ENCODE data around the gene USP15. TPM values are rescaled to one million over a fixed set of nuclear protein-coding genes. Genes with fewer than 3 reads are reported as not detected.
A peak's percentile ranks its signal among the peaks of the same experiment; 100 is the strongest.

USP15 gene
- total RNA-seq, 4 donors from 2014 or later: 74.6 to 168 (median 108) TPM

DNA sequence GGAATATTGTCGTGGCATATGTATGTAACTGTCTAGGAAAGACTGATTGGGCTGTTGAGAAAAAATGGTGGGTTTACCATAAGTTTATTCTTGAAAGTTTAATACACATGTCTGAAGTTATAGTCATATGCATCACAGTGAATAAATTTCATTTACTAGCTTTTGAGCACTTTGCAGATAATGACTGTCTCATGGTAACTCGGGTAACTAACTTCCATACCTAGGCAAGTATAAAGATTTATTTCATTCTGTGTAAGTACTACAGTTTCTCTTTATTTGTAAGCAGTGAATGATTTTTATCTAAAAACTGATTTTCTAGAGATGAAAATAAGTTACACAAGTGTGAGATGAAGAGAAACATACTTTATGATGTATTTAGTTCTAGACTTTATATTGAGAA is 3.0 kb downstream of the USP15 start:
- no peak for DNase-seq
- no peak for TF ChIP-seq POLR2A (IDR thresholded peaks at IDR 0.05)
- TF ChIP-seq, protein P1, sequence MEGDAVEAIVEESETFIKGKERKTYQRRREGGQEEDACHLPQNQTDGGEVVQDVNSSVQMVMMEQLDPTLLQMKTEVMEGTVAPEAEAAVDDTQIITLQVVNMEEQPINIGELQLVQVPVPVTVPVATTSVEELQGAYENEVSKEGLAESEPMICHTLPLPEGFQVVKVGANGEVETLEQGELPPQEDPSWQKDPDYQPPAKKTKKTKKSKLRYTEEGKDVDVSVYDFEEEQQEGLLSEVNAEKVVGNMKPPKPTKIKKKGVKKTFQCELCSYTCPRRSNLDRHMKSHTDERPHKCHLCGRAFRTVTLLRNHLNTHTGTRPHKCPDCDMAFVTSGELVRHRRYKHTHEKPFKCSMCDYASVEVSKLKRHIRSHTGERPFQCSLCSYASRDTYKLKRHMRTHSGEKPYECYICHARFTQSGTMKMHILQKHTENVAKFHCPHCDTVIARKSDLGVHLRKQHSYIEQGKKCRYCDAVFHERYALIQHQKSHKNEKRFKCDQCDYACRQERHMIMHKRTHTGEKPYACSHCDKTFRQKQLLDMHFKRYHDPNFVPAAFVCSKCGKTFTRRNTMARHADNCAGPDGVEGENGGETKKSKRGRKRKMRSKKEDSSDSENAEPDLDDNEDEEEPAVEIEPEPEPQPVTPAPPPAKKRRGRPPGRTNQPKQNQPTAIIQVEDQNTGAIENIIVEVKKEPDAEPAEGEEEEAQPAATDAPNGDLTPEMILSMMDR (IDR thresholded peaks at IDR 0.05): no peak
- Histone ChIP-seq H3K4me1 (peaks cover 0 to 52% (median 18%) of the 10 kb centered on the region in 4 donors), H3K36me3 (no peaks in the 10 kb centered on the region), H3K27ac (no peak overlapping the region), H3K4me3 (no peak overlapping the region), H3K9me3 (no peaks in the 10 kb centered on the region), H3K27me3 (no peaks in the 10 kb centered on the region)

DNA sequence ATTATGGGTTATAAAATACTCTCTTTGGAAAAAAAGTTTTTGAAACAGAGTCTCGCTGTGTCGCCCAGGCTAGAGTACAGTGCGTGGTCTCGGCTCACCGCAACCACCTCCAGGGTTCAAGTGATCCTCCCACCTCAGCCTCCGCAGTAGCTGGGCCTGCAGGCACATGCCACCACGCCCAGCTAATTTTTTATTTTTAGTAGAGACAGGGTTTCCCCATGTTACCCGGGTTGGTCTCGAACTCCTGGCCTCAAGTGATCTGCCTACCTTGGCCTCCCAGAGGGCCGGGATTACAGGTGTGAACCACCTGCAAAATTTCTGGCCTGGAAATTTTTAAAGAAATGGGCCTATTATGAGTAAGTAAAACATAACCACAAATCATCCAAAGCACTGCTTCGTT is 3.8 kb downstream of the USP15 start:
- no peaks in the 10 kb centered on the region for H3K9me3 ChIP-seq
- H3K27ac ChIP-seq: peak overlapping the region in 1 of 4 donors; percentile 38
- DNase-seq: no peak
- peaks cover 0 to 46% (median 18%) of the 10 kb centered on the region in 4 donors for H3K4me1 ChIP-seq
- TF ChIP-seq, protein P1 (IDR thresholded peaks at IDR 0.05): no peak
- no peak for TF ChIP-seq POLR2A (IDR thresholded peaks at IDR 0.05)
- H3K36me3 ChIP-seq: no peaks in the 10 kb centered on the region
- H3K27me3 ChIP-seq: no peaks in the 10 kb centered on the region
- H3K4me3 ChIP-seq: no peak overlapping the region

DNA sequence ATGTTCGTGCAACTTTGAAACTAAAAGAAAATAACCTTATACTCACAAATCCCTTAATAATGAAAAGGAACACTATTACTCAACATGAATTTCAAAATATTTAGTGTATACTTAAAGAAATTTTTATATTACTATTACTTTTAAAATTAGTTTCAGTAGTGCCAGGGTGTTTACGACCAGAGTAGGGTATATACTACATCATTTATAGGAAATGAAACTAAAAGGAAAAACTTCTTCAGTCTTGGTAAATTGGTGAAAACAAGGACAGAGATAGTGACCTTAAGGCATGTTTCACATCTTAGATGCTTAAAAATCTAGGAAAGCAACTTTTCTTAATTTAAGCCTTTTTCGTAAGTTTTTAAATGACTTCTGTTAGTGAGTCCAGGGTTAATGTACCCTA is 4.5 kb downstream of the USP15 start:
- peaks cover 0 to 43% (median 16%) of the 10 kb centered on the region in 4 donors for H3K4me1 ChIP-seq
- H3K27ac ChIP-seq: peak overlapping the region in 2 of 4 donors; percentile 12 to 38
- H3K4me3 ChIP-seq: no peak overlapping the region
- DNase-seq: no peak
- no peaks in the 10 kb centered on the region for H3K36me3 ChIP-seq
- no peaks in the 10 kb centered on the region for H3K9me3 ChIP-seq
- no peak for TF ChIP-seq POLR2A (IDR thresholded peaks at IDR 0.05)
- TF ChIP-seq, protein P1 (IDR thresholded peaks at IDR 0.05): no peak
- no peaks in the 10 kb centered on the region for H3K27me3 ChIP-seq

DNA sequence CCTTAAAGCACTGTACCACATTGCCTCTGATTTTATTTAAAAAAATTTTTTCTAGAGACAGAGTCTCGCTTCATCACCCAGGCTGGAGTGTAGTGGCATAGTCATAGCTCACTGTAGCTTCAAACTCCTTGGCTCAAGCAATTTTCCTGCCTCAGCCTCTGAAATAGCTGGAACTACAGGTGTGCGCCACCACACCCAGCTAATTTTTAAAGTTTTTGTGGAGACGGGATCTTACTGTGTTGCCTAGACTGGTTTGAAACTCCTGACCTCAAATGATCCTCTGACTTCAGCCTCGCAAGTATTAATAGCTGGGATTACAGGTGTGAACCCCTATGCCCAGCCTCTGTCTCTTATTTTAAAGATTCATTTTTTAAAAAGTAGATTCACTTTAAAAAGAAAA is 5.3 kb downstream of the USP15 start:
- Histone ChIP-seq H3K9me3 (no peaks in the 10 kb centered on the region), H3K4me3 (no peak overlapping the region), H3K36me3 (no peaks in the 10 kb centered on the region), H3K27ac (no peak overlapping the region), H3K4me1 (peaks cover 0 to 43% (median 16%) of the 10 kb centered on the region in 4 donors), H3K27me3 (no peaks in the 10 kb centered on the region)
- no peak for DNase-seq
- TF ChIP-seq, protein P1 (IDR thresholded peaks at IDR 0.05): no peak
- no peak for TF ChIP-seq POLR2A (IDR thresholded peaks at IDR 0.05)

DNA sequence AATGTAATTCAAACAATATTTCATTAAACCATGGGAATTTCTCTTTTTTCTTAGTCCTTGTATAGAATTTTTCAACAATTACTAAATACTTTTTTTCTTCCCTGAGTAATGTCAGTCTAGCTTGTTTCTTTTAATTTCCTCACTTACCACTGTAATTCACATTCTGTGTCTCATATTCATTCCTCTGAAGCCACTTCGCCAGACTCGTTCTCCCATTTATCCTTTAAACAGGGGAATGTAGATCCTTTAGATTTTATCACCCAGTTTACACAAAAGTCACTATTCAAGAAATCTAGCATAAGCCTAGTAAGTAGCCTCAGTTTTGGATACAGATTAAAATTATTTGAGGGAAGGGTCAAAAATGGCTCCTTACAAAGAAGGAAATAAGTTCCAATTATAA is 6.8 kb downstream of the USP15 start:
- peaks cover 0 to 34% (median 17%) of the 10 kb centered on the region in 4 donors for H3K4me1 ChIP-seq
- no peaks in the 10 kb centered on the region for H3K9me3 ChIP-seq
- no peaks in the 10 kb centered on the region for H3K36me3 ChIP-seq
- no peak overlapping the region for H3K4me3 ChIP-seq
- H3K27ac ChIP-seq: no peak overlapping the region
- TF ChIP-seq, protein P1 (IDR thresholded peaks at IDR 0.05): no peak
- no peak for TF ChIP-seq POLR2A (IDR thresholded peaks at IDR 0.05)
- no peaks in the 10 kb centered on the region for H3K27me3 ChIP-seq
- DNase-seq: no peak

DNA sequence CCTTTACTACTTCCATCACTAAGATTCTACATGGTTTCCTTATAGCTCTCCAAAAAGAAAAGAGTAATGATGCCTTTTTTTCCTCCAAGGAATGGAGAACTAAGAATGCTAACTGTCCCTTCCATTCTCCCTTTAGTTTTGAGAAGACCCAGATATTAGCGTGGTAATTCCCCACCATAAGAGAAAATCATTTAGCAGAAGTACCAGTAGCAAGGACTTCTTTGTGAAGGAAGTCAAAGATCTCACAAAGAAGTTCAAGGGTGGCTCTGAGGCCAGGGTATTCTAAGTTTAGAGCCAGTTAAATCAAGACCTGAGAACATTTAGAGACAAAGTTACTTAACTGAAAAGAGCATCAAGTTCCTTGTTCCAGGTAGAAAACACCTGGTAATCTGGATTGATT is 7.3 kb downstream of the USP15 start:
- Histone ChIP-seq H3K27ac (no peak overlapping the region), H3K27me3 (no peaks in the 10 kb centered on the region), H3K36me3 (no peaks in the 10 kb centered on the region), H3K4me3 (no peak overlapping the region), H3K9me3 (no peaks in the 10 kb centered on the region), H3K4me1 (peaks cover 0 to 31% (median 15%) of the 10 kb centered on the region in 4 donors)
- no peak for DNase-seq
- TF ChIP-seq POLR2A (IDR thresholded peaks at IDR 0.05): no peak
- TF ChIP-seq, protein P1 (IDR thresholded peaks at IDR 0.05): no peak

All from Peyer's patch (tissue), 4 donors.